ENCODE results near the gene FIG4.
"Not testable (repeated sequence)": the region's sequence is repeated elsewhere in the genome, so short reads cannot be mapped to it uniquely, and the experiment has no call there.

FIG4 gene

DNA sequence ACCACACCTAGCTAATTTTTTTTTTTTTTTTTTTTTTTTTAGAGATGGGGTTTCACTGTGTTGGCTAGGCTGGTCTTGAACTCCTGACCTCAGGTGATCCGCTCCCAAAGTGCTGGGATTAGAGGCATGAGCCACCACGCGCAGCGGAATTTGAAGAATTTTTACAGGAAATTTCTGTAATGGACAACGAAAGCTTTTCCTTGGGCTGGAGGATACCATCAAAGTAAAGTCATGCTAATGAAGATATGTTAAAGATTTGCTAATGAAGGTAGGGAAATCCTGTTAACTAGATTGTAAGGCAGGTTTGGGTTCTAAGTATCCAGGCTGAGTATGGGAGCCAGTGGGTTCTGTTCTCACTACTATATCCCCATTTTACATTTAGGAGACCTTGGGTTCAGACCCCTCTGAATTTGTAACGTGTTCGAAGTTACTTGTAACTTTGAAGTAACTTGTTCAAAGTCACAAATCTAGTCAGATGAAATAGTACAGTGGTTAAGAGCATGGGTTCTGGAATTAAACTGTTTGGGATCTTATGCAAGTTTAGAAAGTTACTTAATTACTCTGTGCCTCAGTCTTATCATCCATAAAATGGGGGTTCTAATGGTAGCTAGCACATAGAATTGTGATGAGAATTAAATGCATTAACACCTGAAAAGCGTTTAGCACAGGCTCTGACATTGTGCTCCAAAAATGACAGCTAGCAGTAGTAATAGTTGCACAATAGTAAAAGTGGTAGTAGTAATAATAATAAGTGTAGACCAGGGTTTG lies 163.6 kb downstream of the FIG4 start:
- DNase-seq (ENCODE audit: low spot score): no peak

DNA sequence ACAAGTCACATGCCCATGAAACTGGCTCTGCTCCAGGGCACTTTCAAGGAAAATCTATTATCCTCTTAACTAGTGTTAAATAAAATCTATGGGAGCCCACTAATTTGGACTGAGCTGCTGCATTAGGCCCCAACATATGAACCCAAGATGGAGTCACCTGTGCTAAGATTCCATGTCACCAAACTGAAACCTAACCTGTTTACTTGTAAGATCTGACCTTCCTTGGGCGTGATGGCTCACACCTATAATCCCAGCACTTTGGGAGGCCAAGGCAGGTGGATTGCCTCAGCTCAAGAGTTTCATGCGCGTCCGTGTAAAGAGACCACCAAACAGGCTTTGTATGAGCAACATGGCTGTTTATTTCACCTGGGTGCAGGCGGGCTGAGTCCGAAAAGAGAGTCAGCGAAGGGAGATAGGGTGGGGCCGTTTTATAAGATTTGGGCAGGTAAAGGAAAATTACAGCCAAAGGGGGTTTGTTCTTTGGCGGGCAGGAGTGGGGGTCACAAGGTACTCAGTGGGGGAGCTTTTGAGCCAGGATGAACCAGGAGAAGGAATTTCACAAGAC lies 164.5 kb downstream of the FIG4 start:
- not testable (repeated sequence) for DNase-seq (ENCODE audit: low spot score)

DNA sequence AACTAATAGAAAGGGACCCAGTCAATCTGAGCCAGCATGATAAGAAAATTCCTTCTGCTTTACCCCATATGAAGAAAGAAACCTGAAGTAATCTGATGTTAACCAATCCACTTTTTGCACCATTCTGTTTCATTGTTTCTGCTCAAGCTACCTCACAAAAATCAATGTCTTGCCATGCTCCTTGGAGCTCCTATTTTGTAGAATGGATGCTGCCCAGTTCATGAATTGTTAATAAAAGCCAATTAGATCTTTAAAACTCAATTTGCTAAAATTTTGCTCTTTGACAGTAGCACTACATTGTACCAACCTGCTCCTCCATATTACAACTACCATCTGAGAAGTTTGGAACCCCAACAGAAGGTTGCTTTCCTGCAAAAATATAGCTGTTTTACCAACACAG lies 170.8 kb downstream of the FIG4 start:
- DNase-seq (ENCODE audit: low spot score): no peak

- DNase-seq (ENCODE audit: low spot score): no peak
Observed at GRCh38 chr6:109864050-109864449, 173.0 kb downstream of the FIG4 start.

- no peak for DNase-seq (ENCODE audit: low spot score)
Observed at GRCh38 chr6:109865968-109866367, 174.9 kb downstream of the FIG4 start.

DNA sequence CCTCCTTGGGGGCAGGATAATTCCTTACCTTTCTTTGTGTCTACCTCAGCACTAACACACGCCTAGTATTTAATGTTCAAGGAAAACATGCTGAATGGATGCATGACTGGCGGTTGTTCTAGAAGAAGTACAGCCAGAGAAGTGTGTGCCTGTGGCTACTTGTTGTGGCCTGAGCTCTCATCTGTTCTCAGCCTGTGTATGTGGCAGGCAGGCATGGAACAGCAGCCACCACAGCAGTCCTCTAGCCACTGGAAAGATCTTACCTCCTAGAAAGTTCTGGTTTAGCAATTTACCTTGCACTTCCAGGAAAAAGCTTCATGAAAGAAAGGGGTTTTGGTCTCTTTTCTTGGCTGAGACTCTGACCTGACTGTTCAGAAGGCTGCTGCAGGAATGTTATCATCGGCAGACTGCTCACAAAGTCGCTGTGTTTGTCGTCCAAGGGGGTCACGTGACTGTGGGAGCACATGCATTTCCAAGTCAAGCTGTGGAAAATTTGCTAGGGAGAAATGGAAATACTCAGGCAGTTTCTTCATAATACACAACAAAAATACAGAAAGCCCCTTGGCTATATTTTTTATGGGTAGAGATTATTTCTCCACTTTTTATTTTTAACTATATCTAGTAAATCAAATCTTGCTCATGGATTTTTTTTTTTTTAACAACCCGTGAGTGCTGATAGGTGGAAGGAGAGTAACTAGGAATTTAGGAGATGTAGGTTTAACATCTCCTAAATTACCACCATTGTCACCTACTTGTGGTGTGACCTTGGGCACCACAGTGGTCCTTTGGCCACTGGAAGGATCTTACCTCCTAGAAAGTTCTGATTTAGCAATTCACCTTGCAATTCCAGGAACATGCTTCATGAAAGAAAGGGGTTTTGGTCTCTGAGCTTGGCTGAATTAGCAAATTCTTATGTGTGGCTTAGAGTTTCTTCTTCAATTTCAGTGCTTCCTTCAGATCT lies 176.2 kb downstream of the FIG4 start:
- no peak for DNase-seq (ENCODE audit: low spot score)

DNA sequence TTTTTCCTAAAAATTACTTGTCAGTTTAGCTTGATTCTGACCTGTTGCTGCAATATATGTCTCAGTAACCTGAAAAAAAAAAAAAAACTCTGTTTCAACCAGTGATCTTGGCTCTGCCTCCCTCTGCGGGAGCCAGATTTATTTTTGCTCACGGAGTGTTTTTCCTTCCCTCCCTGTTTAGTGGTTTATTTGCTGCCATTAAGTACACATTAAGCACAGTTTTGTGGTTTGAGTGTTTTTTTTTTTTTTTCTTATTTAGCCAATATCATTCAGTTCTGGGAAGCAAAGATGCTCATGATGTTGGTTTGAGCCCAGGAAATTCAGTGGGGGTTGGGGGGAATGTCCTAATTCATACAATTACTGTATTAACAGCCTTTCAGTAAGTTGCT lies 176.9 kb downstream of the FIG4 start:
- no peak for DNase-seq (ENCODE audit: low spot score)

- not testable (repeated sequence) for DNase-seq (ENCODE audit: low spot score)
Observed at GRCh38 chr6:109869398-109870088, 178.4 kb downstream of the FIG4 start.

DNA sequence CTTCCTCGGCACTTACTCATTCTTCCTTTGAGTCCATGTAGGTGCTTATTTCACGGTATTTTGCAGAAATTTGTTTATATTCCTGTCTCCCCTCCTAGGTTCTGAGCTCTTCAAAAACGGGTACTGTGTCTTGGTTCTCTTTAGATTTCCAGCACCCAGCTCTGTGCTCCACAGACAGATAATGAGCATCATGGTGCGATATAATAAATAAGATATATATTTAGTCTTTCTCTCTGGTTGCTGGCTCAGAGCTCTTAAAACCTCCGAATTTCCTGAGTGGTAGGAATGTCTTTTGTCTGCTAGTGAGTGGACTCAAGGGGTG lies 179.0 kb downstream of the FIG4 start:
- no peak for DNase-seq (ENCODE audit: low spot score)

GRCh38 chr6:109872549-109872948 lies 181.5 kb downstream of the FIG4 start:
- no peak for DNase-seq (ENCODE audit: low spot score)

- DNase-seq (ENCODE audit: low spot score): no peak
Observed at GRCh38 chr6:109872968-109873545, 182.0 kb downstream of the FIG4 start.

- no peak for DNase-seq (ENCODE audit: low spot score)
Observed at GRCh38 chr6:109874086-109874485, 183.0 kb downstream of the FIG4 start.

DNA sequence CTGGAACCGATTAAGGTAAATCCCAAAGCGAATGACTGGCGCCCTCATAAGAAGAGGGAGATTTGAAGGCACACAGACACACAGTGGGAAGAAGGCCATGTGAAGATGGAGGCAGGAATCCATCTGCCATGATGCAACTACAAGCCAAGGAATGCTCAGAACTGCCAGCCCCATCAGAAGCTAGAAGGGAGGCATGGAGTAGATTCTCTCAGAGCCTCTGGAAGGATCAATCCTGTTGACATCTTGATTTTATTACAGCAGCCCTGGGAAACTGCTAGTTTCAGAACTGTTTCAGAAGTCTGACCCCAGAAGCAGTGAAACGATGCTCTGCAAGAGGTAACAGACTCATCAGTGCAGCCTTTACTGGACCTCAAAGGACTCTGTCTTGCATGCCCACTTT lies 183.5 kb downstream of the FIG4 start:
- DNase-seq (ENCODE audit: low spot score): no peak

Measured in hematopoietic multipotent progenitor cell treated with erythropoietin and hydrocortisone succinate and interleukin-3 and kit ligand, for 17 days (in vitro differentiated cells).